ENCODE measurements around the gene BCAS3. TPM values are rescaled to one million over a fixed set of nuclear protein-coding genes. Genes with fewer than 3 reads are reported as not detected.

Gene BCAS3
- total and polyA plus RNA-seq, 4 donors = 5.8 to 24.6 (median 10.1) TPM

DNA sequence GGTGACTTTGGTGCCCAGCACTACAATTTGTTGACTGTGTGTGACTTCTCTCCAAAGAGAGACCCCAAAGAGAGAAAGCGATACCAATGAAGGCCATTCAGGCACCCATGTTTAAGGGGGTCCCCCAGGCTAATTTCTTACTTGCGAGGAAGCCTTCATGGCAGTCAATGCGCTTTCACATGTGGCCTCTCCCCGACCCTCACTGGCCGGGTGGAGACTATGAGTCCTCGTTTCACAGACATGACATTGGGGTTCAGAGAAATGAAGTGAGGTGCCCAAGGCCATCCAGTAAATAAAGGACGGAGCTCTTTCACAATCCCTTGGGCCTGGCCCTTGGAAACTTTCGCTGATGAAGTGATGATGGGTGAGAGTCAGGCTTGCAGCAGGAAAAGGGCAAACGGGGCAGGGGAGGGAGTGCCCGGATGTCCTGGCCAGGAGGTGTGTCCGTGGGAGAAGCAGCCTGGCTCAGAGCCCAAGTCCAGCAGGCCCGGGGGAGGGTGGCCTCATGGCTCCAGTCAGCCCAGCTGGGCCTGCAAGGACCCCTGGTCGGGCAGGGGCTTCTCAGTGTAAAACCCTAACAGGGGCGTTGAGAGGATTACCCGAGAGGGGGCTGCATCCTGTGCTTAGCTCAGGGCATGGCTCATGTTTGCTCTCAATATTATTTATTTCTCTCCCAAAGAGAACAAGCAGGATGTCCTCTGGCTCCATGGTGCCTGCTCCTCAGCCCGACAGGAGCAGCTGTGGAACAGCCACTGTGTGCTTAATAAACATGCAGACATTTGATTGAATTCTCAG is 736.7 kb downstream of the BCAS3 start:
- no peak overlapping the region for H3K9ac ChIP-seq (ENCODE audit: low read depth in 1 of 2, low read length in 2 of 2)
- peaks cover 0 to 5% (median 2%) of the 10 kb centered on the region in 4 donors for H3K27me3 ChIP-seq (ENCODE audit: control insufficient read depth in 4 of 4, insufficient read depth in 4 of 4, low read length in 3 of 4)
- WGBS = 67% methylated on average over 16 of the region's 16 CpGs
- no peak overlapping the region for H3K27ac ChIP-seq (ENCODE audit: low read depth in 1 of 2, low read length in 2 of 2)
- H3K36me3 ChIP-seq (ENCODE audit: control insufficient read depth in 4 of 4, insufficient read depth in 3 of 4, low read depth in 1 of 4, low read length in 3 of 4) = no peaks in the 10 kb centered on the region
- peaks cover 16 to 46% (median 30%) of the 10 kb centered on the region in 4 donors for H3K4me1 ChIP-seq (ENCODE audit: control insufficient read depth in 4 of 4, insufficient read depth in 4 of 4, low read length in 3 of 4)
- no peak for TF ChIP-seq FOXA2 (IDR thresholded peaks at IDR 0.05)
- no peak for TF ChIP-seq RAD21 (IDR thresholded peaks at IDR 0.05)
- no peak for TF ChIP-seq HNF4A (conservative IDR thresholded peaks at IDR 0.05)
- no peak overlapping the region for H3K4me3 ChIP-seq (ENCODE audit: low read depth in 1 of 3, low read length in 3 of 3)
- no peaks in the 10 kb centered on the region for H3K9me3 ChIP-seq (ENCODE audit: control insufficient read depth in 4 of 4, low read length in 3 of 4)
- DNase-seq (ENCODE audit: low spot score) = peak; percentile 24

DNA sequence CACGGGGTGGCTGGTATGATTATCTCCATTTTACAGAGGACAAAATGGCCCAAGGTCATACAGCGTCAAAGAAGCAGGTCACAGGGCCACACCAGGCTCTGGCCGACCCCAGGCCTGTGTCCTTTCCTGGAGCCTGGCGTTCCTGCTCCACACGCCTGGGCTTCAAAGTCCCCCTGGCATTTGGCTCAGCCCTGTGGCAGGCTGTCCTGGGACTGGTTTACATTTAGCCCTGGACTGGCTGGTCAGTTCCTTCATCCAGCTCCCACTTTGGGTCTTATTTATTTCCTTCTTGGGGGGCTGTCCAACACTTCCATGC is 737.2 kb downstream of the BCAS3 start:
- no peak for DNase-seq (ENCODE audit: low spot score)
- no peak overlapping the region for H3K4me3 ChIP-seq (ENCODE audit: low read depth in 1 of 3, low read length in 3 of 3)
- peaks cover 14 to 43% (median 26%) of the 10 kb centered on the region in 4 donors for H3K4me1 ChIP-seq (ENCODE audit: control insufficient read depth in 4 of 4, insufficient read depth in 4 of 4, low read length in 3 of 4)
- H3K36me3 ChIP-seq (ENCODE audit: control insufficient read depth in 4 of 4, insufficient read depth in 3 of 4, low read depth in 1 of 4, low read length in 3 of 4) = no peaks in the 10 kb centered on the region
- H3K27ac ChIP-seq (ENCODE audit: low read depth in 1 of 2, low read length in 2 of 2) = no peak overlapping the region
- TF ChIP-seq RXRA (IDR thresholded peaks at IDR 0.05) (no peak), HNF4G (IDR thresholded peaks at IDR 0.05) (no peak), YY1 (IDR thresholded peaks at IDR 0.05) (no peak), NR2F2 (IDR thresholded peaks at IDR 0.05) (no peak), TAF1 (conservative IDR thresholded peaks at IDR 0.05) (no peak), HNF4A (conservative IDR thresholded peaks at IDR 0.05) (no peak)
- TF ChIP-seq, protein P1, sequence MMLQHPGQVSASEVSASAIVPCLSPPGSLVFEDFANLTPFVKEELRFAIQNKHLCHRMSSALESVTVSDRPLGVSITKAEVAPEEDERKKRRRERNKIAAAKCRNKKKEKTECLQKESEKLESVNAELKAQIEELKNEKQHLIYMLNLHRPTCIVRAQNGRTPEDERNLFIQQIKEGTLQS (IDR thresholded peaks at IDR 0.05) = no peak
- H3K9me3 ChIP-seq (ENCODE audit: control insufficient read depth in 4 of 4, low read length in 3 of 4) = no peaks in the 10 kb centered on the region
- WGBS = 67% methylated on average over 5 of the region's 5 CpGs
- H3K27me3 ChIP-seq (ENCODE audit: control insufficient read depth in 4 of 4, insufficient read depth in 4 of 4, low read length in 3 of 4) = peaks cover 0 to 5% (median 2%) of the 10 kb centered on the region in 4 donors
- H3K9ac ChIP-seq (ENCODE audit: low read depth in 1 of 2, low read length in 2 of 2) = no peak overlapping the region

DNA sequence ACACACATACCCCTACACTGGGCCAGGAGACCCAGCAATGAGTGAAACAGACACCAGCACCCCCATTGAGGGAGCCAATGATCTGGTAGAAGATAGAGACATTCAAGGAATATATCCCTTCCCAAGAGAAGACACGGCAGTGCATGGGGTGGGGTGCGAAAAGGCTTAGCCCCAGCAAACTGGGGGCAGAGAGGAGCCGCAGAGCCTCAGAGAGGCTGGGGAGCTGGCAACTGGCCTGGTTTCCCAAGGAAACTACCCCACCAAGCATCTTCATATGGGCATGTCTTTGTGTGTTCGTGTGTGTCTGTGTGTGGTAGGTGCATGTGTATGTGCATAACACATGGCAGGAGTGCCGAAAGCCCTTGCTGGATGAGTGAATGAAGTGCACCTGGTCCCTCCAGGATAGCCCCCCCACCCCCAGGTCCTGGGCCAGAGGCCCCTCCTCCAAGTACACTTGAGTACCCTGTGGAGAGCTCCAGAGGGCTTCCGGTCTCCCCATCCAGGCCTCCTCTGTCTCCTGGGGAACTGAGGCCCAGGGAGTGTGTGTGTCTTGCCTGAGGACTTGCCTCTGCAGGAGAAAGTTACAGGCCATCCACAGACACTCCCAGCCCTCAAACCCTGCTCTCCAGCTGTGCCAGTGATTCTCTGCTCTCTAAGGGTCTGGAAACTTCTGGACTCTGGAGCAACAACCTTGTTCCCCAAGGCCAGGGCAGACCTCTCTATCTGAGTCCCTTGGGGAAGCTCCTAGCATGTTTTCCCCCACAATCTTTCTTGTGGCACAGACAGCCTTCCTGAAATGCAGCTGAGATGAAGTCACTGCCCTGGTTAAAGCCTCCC is 737.9 kb downstream of the BCAS3 start:
- Histone ChIP-seq H3K36me3 (ENCODE audit: control insufficient read depth in 4 of 4, insufficient read depth in 3 of 4, low read depth in 1 of 4, low read length in 3 of 4) (no peaks in the 10 kb centered on the region), H3K9me3 (ENCODE audit: control insufficient read depth in 4 of 4, low read length in 3 of 4) (no peaks in the 10 kb centered on the region), H3K27ac (ENCODE audit: low read depth in 1 of 2, low read length in 2 of 2) (no peak overlapping the region), H3K4me1 (ENCODE audit: control insufficient read depth in 4 of 4, insufficient read depth in 4 of 4, low read length in 3 of 4) (peaks cover 7 to 36% (median 20%) of the 10 kb centered on the region in 4 donors), H3K27me3 (ENCODE audit: control insufficient read depth in 4 of 4, insufficient read depth in 4 of 4, low read length in 3 of 4) (peaks cover 0 to 5% (median 0%) of the 10 kb centered on the region in 4 donors), H3K9ac (ENCODE audit: low read depth in 1 of 2, low read length in 2 of 2) (no peak overlapping the region), H3K4me3 (ENCODE audit: low read depth in 1 of 3, low read length in 3 of 3) (no peak overlapping the region)
- no peak for DNase-seq (ENCODE audit: low spot score)
- WGBS = 95% methylated on average over 6 of the region's 6 CpGs
- TF ChIP-seq NR2F2 (IDR thresholded peaks at IDR 0.05) (no peak), YY1 (IDR thresholded peaks at IDR 0.05) (no peak), TAF1 (conservative IDR thresholded peaks at IDR 0.05) (no peak), HNF4A (conservative IDR thresholded peaks at IDR 0.05) (no peak), GABPA (IDR thresholded peaks at IDR 0.05 in 1 of 2, conservative IDR thresholded peaks at IDR 0.05 in 1 of 2) (no peak), HNF4G (IDR thresholded peaks at IDR 0.05) (no peak)
- TF ChIP-seq, protein P1 (IDR thresholded peaks at IDR 0.05) = no peak

DNA sequence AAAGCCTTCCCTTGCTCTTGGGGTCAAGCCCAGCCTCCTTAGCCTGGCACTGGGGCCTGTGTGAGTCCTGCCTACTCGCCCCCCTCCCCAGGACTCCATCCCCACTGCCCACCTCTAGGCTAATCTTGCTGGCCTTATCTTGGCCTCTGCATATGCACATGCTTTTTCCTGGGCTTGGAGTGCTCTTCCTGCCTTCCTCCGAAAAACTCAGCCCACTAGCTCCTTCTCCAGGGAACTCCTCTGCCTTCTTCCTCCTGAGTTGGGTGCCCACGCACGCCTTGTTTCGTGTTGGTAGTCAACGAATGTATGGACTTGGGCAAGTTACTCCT is 738.5 kb downstream of the BCAS3 start:
- no peaks in the 10 kb centered on the region for H3K36me3 ChIP-seq (ENCODE audit: control insufficient read depth in 4 of 4, insufficient read depth in 3 of 4, low read depth in 1 of 4, low read length in 3 of 4)
- 79% methylated on average over 6 of the region's 6 CpGs for WGBS
- H3K9ac ChIP-seq (ENCODE audit: low read depth in 1 of 2, low read length in 2 of 2) = no peak overlapping the region
- H3K4me1 ChIP-seq (ENCODE audit: control insufficient read depth in 4 of 4, insufficient read depth in 4 of 4, low read length in 3 of 4) = peaks cover 2 to 30% (median 16%) of the 10 kb centered on the region in 4 donors
- no peak overlapping the region for H3K27ac ChIP-seq (ENCODE audit: low read depth in 1 of 2, low read length in 2 of 2)
- DNase-seq (ENCODE audit: low spot score) = no peak
- peaks cover 0 to 5% (median 0%) of the 10 kb centered on the region in 4 donors for H3K27me3 ChIP-seq (ENCODE audit: control insufficient read depth in 4 of 4, insufficient read depth in 4 of 4, low read length in 3 of 4)
- TF ChIP-seq HNF4G (IDR thresholded peaks at IDR 0.05) = no peak
- TF ChIP-seq, protein P2, sequence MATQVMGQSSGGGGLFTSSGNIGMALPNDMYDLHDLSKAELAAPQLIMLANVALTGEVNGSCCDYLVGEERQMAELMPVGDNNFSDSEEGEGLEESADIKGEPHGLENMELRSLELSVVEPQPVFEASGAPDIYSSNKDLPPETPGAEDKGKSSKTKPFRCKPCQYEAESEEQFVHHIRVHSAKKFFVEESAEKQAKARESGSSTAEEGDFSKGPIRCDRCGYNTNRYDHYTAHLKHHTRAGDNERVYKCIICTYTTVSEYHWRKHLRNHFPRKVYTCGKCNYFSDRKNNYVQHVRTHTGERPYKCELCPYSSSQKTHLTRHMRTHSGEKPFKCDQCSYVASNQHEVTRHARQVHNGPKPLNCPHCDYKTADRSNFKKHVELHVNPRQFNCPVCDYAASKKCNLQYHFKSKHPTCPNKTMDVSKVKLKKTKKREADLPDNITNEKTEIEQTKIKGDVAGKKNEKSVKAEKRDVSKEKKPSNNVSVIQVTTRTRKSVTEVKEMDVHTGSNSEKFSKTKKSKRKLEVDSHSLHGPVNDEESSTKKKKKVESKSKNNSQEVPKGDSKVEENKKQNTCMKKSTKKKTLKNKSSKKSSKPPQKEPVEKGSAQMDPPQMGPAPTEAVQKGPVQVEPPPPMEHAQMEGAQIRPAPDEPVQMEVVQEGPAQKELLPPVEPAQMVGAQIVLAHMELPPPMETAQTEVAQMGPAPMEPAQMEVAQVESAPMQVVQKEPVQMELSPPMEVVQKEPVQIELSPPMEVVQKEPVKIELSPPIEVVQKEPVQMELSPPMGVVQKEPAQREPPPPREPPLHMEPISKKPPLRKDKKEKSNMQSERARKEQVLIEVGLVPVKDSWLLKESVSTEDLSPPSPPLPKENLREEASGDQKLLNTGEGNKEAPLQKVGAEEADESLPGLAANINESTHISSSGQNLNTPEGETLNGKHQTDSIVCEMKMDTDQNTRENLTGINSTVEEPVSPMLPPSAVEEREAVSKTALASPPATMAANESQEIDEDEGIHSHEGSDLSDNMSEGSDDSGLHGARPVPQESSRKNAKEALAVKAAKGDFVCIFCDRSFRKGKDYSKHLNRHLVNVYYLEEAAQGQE (IDR thresholded peaks at IDR 0.05) = no peak
- TF ChIP-seq YY1 (IDR thresholded peaks at IDR 0.05) = no peak
- no peak for TF ChIP-seq JUND (IDR thresholded peaks at IDR 0.05)
- no peak for TF ChIP-seq TAF1 (conservative IDR thresholded peaks at IDR 0.05)
- no peak for TF ChIP-seq NR2F2 (IDR thresholded peaks at IDR 0.05)
- TF ChIP-seq RAD21 (IDR thresholded peaks at IDR 0.05) = no peak
- no peak for TF ChIP-seq SP1 (IDR thresholded peaks at IDR 0.05)
- TF ChIP-seq, protein P3, sequence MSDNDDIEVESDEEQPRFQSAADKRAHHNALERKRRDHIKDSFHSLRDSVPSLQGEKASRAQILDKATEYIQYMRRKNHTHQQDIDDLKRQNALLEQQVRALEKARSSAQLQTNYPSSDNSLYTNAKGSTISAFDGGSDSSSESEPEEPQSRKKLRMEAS (IDR thresholded peaks at IDR 0.05) = no peak
- no peaks in the 10 kb centered on the region for H3K9me3 ChIP-seq (ENCODE audit: control insufficient read depth in 4 of 4, low read length in 3 of 4)
- H3K4me3 ChIP-seq (ENCODE audit: low read depth in 1 of 3, low read length in 3 of 3) = no peak overlapping the region
